Endothelial cell of umbilical vein (primary cell): ENCODE measurements around the gene EFHC1. TPM values are rescaled to one million over a fixed set of nuclear protein-coding genes. Genes with fewer than 3 reads are reported as not detected.

Experiments used
- BruUV-seq: library from RNA; stranded (reverse); fragments of 400-500 nt; replicated peaks from 2 replicates; lab custom pipeline; 2021; lab: Mats Ljungman, UMichigan
- CTCF ChIA-PET: fragments of 300-600, 350-600 bp; sonication (Branson Sonifier 250); formaldehyde crosslinking; loops from one replicate; lab custom pipeline; 2021; ENCODE audit warnings: antibody characterized with exemption, inconsistent platforms; lab: Charles Lee
- POLR2A ChIA-PET: fragments of 300-600, 350-600 bp; sonication (Branson Sonifier 250); formaldehyde crosslinking; loops from one replicate; lab custom pipeline; 2021; ENCODE audit warnings: antibody characterized with exemption, inconsistent platforms; lab: Charles Lee
- DNase-seq: peaks from one replicate; pipeline ENCODE4 v3.0.0-alpha.2; 2011; ENCODE audit warnings: low read depth, low spot score
- FAIRE-seq: peaks from 2 replicates; lab custom pipeline; 2011; peaks lifted over from hg19 to GRCh38; lab: Jason Lieb, UNC
- H2AFZ ChIP-seq: 2 replicates; pipeline ENCODE4 v1.6.0; 2012; ENCODE audit warnings: low read depth, low read length, control low read depth, inconsistent platforms
- H3K27ac ChIP-seq: 2 replicates; pipeline ENCODE4 v1.5.1; 2011; ENCODE audit warnings: low read depth, mild to moderate bottlenecking, control low read depth, low read length, moderate library complexity; ENCODE audit not compliant: insufficient read depth
- H3K27me3 ChIP-seq, 2 experiments: 2 replicates each; pipeline versions ENCODE4 v1.6.0 to v1.6.1; 2011; ENCODE audit warnings: low read length in 2 of 2, mixed read lengths in 1 of 2; ENCODE audit not compliant: control insufficient read depth in 2 of 2, insufficient read depth in 2 of 2
- H3K36me3 ChIP-seq, 2 experiments: 2 replicates in 1 of 2; 3 replicates in 1 of 2; pipeline ENCODE4 v1.5.1; 2011; ENCODE audit warnings: low read length in 2 of 2, mild to moderate bottlenecking in 1 of 2, moderate library complexity in 1 of 2; ENCODE audit not compliant: control insufficient read depth in 2 of 2, insufficient read depth in 2 of 2; ENCODE audit errors: extremely low read depth in 1 of 2
- H3K4me1 ChIP-seq: 3 replicates; pipeline ENCODE4 v1.5.1; 2011; ENCODE audit warnings: mild to moderate bottlenecking, low read length; ENCODE audit not compliant: control insufficient read depth, insufficient read depth; ENCODE audit errors: extremely low read depth
- H3K4me2 ChIP-seq: 2 replicates; pipeline ENCODE4 v1.6.1; 2011; ENCODE audit warnings: low read length, control low read depth, mixed read lengths; ENCODE audit not compliant: insufficient read depth
- H3K4me3 ChIP-seq, 3 experiments: fragments of 200-600 bp in 1 of 3; sonication (generic), shearing (Covaris generic) in 1 of 3; replicated peaks in 1 of 3; 2 replicates each; pipeline ENCODE4 v1.5.1; 2011 to 2016; ENCODE audit warnings: control low read depth in 3 of 3, low read length in 3 of 3, mild to moderate bottlenecking in 2 of 3, inconsistent platforms in 1 of 3, low read depth in 1 of 3, moderate library complexity in 1 of 3; ENCODE audit not compliant: insufficient read depth in 1 of 3
- H3K79me2 ChIP-seq: 2 replicates; pipeline ENCODE4 v1.6.0; 2012; ENCODE audit warnings: low read length, inconsistent platforms; ENCODE audit not compliant: control insufficient read depth, insufficient read depth
- H3K9ac ChIP-seq: replicated peaks from 2 replicates; pipeline ENCODE3; 2011; ENCODE audit warnings: low read length, control low read depth; ENCODE audit not compliant: insufficient read depth; ENCODE audit errors: extremely low read depth
- H3K9me1 ChIP-seq: replicated peaks from 3 replicates; pipeline ENCODE4 v1.6.0; 2011; ENCODE audit warnings: mild to moderate bottlenecking, low read length; ENCODE audit not compliant: control insufficient read depth, insufficient read depth; ENCODE audit errors: extremely low read depth
- H3K9me3 ChIP-seq: replicated peaks from 2 replicates; pipeline ENCODE4 v1.5.1; 2012; ENCODE audit warnings: low read length, inconsistent platforms; ENCODE audit not compliant: control insufficient read depth, insufficient read depth
- H4K20me1 ChIP-seq: replicated peaks from 2 replicates; pipeline ENCODE3; 2011; ENCODE audit warnings: mild to moderate bottlenecking, low read length; ENCODE audit not compliant: control insufficient read depth, insufficient read depth; ENCODE audit errors: extremely low read depth
- CTCF ChIP-seq, 2 donors: IDR thresholded peaks; 1 replicate in 1 of 2; 2 replicates in 1 of 2; pipeline ENCODE4 v1.5.1; 2011; ENCODE audit warnings: low read length in 2 of 2, mild to moderate bottlenecking in 2 of 2, moderate library complexity in 2 of 2, control low read depth in 1 of 2, inconsistent platforms in 1 of 2, low read depth in 1 of 2; ENCODE audit not compliant: insufficient read depth in 1 of 2; ENCODE audit errors: extremely low read depth in 1 of 2
- EZH2 ChIP-seq: IDR thresholded peaks from 2 replicates; pipeline ENCODE4 v1.6.1; 2012; ENCODE audit warnings: borderline replicate concordance, low read depth, mild to moderate bottlenecking, moderate library complexity, low read length, inconsistent platforms; ENCODE audit not compliant: severe bottlenecking
- FOS ChIP-seq: IDR thresholded peaks from 2 replicates; pipeline ENCODE4 v1.6.1; 2011; ENCODE audit warnings: mild to moderate bottlenecking, low read length, moderate library complexity, borderline replicate concordance; ENCODE audit not compliant: insufficient read depth
- GATA2 ChIP-seq: IDR thresholded peaks from 2 replicates; pipeline ENCODE4 v1.7.0; 2011; ENCODE audit warnings: low read depth, mild to moderate bottlenecking, moderate library complexity, mixed read lengths, low read length; ENCODE audit not compliant: insufficient read length, insufficient read depth
- JUN ChIP-seq: IDR thresholded peaks from 2 replicates; pipeline ENCODE4 v1.6.1; 2011; ENCODE audit warnings: borderline replicate concordance, low read depth; ENCODE audit not compliant: insufficient read length, insufficient read depth
- MAX ChIP-seq: IDR thresholded peaks from 2 replicates; pipeline ENCODE4 v1.6.1; 2011; ENCODE audit not compliant: insufficient read depth, insufficient read length
- MYC ChIP-seq: IDR thresholded peaks from one replicate; pipeline ENCODE4 v1.6.1; 2011; ENCODE audit warnings: mild to moderate bottlenecking, low read depth, low read length
- POLR2A ChIP-seq: IDR thresholded peaks from 2 replicates; pipeline ENCODE4 v1.6.1; 2012; ENCODE audit warnings: low read depth, mild to moderate bottlenecking, control low read depth, low read length
- POLR2AphosphoS5 ChIP-seq: IDR thresholded peaks from 2 replicates; pipeline ENCODE4 v1.6.1; 2012; ENCODE audit warnings: low read depth, mild to moderate bottlenecking, control low read depth, low read length, moderate library complexity; ENCODE audit not compliant: insufficient read depth
- dilution Hi-C: fragments of 300-500 bp; cut with MboI; formaldehyde crosslinking; loops from one replicate; pipeline ENCODE4 v1.15.0; 2019; ENCODE audit warnings: low sequenced_read_pairs; ENCODE audit not compliant: extremely low pct_ligation_motif_present
- intact Hi-C: fragments of 100-400 bp; cut with micrococcal nuclease; formaldehyde crosslinking; loops from one replicate; pipeline ENCODE4 v1.10.0; 2022
- polyA plus RNA-seq, 4 experiments: library from polyadenylated mRNA; depleted of rRNA in 3 of 4; stranded (reverse) in 3 of 4; unstranded in 1 of 4; fragments of >200 nt; gene quantifications; 2 replicates each; pipeline versions ENCODE4 v1.2.1 to v1.2.3, GENCODE V29; 2011 to 2012; ENCODE audit warnings: missing spikeins in 1 of 4
- total RNA-seq: library from RNA; stranded (reverse); gene quantifications from 2 replicates; pipeline ENCODE4 v1.2.3, GENCODE V29; 2021

Gene EFHC1
- total and polyA plus RNA-seq, 2 donors (not counting 3 experiments of a cell fraction or from before 2014, with no cell fraction given) = 14.6 to 17.6 TPM

- DNase-seq (peak; percentile 37), FAIRE-seq (peak; percentile 50)
- intact Hi-C loops = loop anchor here (1.0 to 10.0 kb wide), 3 partner anchors 22 to 288 kb away; partner anchors contain the start of gene MCM3
- no TSS peak for BruUV-seq
- ChIA-PET POLR2A (no interaction called here), CTCF (interaction anchor here (0.6 to 1.5 kb wide), 9 partner anchors 21 to 166 kb away, joined by 3 to 9 read pairs (median 3); no protein-coding TSS in a partner anchor)
- Histone ChIP-seq H3K27me3 (no peaks in the 10 kb centered on the region), H4K20me1 (no peaks in the 10 kb centered on the region), H3K9me1 (no peaks in the 10 kb centered on the region), H2AFZ (no peak overlapping the region), H3K36me3 (no peaks in the 10 kb centered on the region), H3K4me2 (peak overlapping the region; percentile 80), H3K79me2 (peaks cover 81% of the 10 kb centered on the region), H3K27ac (peak overlapping the region; percentile 58), H3K4me1 (peaks cover 73% of the 10 kb centered on the region), H3K9me3 (no peaks in the 10 kb centered on the region), H3K4me3 (peak overlapping the region in 1 of 3 experiments; percentile 85), H3K9ac (peak overlapping the region; percentile 64)
- dilution Hi-C loops = no loop called here
- TF ChIP-seq POLR2A = no peak
- no peak for TF ChIP-seq POLR2AphosphoS5
- no peak for TF ChIP-seq MAX
- TF ChIP-seq CTCF (IDR thresholded peaks at IDR 0.05; ENCODE audit: extremely low read depth in 1 of 2, insufficient read depth in 1 of 2, low read depth in 1 of 2, low read length in 2 of 2) = no peak
- TF ChIP-seq JUN = no peak
- TF ChIP-seq GATA2 = no peak
- TF ChIP-seq FOS = no peak
- TF ChIP-seq EZH2 = no peak
- TF ChIP-seq MYC = no peak
These were observed 153.2 kb downstream of the EFHC1 start for GRCh38 chr6:52573295-52573694.

Other genes with a start within 250 kb of the EFHC1 start
- not detected in 2 replicates for gene IL17A, start 234.0 kb upstream of the EFHC1 start, total RNA-seq
- gene IL17A, start 234.0 kb upstream of the EFHC1 start, polyA plus RNA-seq = not detected in 2 replicates
- not detected in 2 replicates for gene IL17F, start 175.8 kb upstream of the EFHC1 start, total RNA-seq
- gene IL17F, start 175.8 kb upstream of the EFHC1 start, polyA plus RNA-seq = not detected in 2 replicates
- gene MCM3, start 135.6 kb upstream of the EFHC1 start, total RNA-seq = 80.6 and 81.6 TPM in 2 replicates
- gene MCM3, start 135.6 kb upstream of the EFHC1 start, polyA plus RNA-seq = 50.3 and 57.2 TPM in 2 replicates
- 6.0 TPM in 2 replicates for gene PAQR8, start 58.2 kb upstream of the EFHC1 start, total RNA-seq
- 4.3 TPM in 2 replicates for gene PAQR8, start 58.2 kb upstream of the EFHC1 start, polyA plus RNA-seq
- 85.9 and 98.6 TPM in 2 replicates for gene TRAM2, start 156.7 kb downstream of the EFHC1 start, total RNA-seq
- gene TRAM2, start 156.7 kb downstream of the EFHC1 start, polyA plus RNA-seq = 79.5 and 85.7 TPM in 2 replicates